HL-60 (cell line): ENCODE data around the gene SECTM1.

Experiments used
- CTCF ChIP-seq: IDR thresholded peaks from one replicate; pipeline ENCODE4 v1.5.1; 2011; ENCODE audit warnings: low read length, control low read depth, inconsistent platforms; ENCODE audit not compliant: insufficient read depth
- POLR2AphosphoS5 ChIP-seq: IDR thresholded peaks from 2 replicates; pipeline ENCODE4 v1.6.1; 2012; ENCODE audit warnings: low read depth
- TF ChIP-seq, protein P1 (sequence below): IDR thresholded peaks from 2 replicates; pipeline ENCODE4 v1.6.1; 2012; ENCODE audit warnings: low read depth; ENCODE audit not compliant: insufficient replicate concordance

DNA sequence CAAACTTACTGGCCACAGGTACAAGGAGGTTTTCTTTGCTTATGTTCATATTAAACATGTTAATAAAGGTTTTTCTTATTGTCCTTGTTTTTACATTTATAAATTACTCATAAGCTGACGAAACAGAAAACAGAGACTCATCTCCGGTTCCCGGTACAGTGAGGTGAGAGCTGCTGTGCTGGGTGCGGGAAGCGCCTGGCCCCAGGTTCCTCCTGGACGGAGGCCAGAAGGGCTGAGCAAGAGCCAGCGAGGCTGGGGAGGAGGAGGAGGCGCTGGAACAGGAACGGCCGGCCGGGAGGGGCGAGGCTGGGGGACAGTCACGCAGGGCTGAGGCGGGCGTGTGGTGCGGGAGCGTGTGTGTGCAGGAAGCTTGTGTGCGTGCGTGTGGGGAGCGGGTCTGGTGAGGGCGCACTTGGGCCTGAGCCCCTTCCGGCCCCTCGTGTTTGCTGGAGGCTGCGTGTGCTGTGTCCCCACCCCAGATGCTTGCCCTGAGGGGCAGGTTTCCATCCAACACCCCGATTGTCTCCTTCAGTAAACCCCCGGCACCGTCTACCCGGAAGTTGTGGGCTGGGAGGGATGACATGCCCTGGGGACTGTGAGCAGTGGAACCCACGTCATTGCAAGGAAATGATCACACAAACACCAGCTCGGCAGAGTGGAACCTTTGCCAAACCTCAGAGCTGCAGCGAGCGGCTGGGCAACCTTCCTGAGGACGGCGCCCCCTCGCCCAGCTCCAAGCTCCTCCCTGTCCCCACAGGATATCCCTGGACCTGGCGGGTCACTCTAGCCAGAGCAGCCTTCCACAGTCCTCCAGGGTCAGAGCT lies 35.6 kb downstream of the SECTM1 start:
- TF ChIP-seq POLR2AphosphoS5 (peak; percentile 80; the same call in 1 of the 2 replicates), CTCF (no peak)
- TF ChIP-seq, protein P1, sequence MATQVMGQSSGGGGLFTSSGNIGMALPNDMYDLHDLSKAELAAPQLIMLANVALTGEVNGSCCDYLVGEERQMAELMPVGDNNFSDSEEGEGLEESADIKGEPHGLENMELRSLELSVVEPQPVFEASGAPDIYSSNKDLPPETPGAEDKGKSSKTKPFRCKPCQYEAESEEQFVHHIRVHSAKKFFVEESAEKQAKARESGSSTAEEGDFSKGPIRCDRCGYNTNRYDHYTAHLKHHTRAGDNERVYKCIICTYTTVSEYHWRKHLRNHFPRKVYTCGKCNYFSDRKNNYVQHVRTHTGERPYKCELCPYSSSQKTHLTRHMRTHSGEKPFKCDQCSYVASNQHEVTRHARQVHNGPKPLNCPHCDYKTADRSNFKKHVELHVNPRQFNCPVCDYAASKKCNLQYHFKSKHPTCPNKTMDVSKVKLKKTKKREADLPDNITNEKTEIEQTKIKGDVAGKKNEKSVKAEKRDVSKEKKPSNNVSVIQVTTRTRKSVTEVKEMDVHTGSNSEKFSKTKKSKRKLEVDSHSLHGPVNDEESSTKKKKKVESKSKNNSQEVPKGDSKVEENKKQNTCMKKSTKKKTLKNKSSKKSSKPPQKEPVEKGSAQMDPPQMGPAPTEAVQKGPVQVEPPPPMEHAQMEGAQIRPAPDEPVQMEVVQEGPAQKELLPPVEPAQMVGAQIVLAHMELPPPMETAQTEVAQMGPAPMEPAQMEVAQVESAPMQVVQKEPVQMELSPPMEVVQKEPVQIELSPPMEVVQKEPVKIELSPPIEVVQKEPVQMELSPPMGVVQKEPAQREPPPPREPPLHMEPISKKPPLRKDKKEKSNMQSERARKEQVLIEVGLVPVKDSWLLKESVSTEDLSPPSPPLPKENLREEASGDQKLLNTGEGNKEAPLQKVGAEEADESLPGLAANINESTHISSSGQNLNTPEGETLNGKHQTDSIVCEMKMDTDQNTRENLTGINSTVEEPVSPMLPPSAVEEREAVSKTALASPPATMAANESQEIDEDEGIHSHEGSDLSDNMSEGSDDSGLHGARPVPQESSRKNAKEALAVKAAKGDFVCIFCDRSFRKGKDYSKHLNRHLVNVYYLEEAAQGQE, result peak; percentile 1
